OCI-LY3 (cell line): ENCODE measurements around the gene AUTS2.

ENCODE experiments used
- CTCF ChIP-seq: fragments of 200-600, 300-600 bp; sonication (generic); IDR thresholded peaks from 2 replicates; pipeline ENCODE4 v1.5.1; 2014; ENCODE audit warnings: antibody characterized with exemption, low read length, low read depth
- EZH2phosphoT487 ChIP-seq: fragments of 200-600 bp; shearing (Covaris generic); IDR thresholded peaks from 2 replicates; pipeline ENCODE4 v1.6.1; 2018; ENCODE audit warnings: antibody characterized with exemption, mixed run types, low read depth

DNA sequence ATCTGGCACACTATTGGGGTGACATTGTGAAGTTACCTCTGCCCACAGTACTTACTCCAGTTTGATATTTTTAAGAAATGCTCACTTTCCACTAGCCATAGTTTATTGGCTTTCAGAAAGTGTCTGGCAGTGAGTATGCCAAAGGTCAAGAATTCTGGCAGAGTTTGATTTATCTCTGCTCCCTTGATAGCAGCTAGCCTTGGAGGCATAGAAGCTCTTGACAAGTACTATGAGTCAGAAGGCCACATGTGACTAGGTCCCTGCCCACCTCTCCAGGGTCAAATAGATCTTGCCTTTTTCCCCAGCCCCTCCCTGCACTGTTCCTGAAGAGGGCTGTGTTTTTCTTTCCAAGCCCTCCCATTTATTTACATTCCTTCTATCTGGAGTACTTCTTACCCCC, 202.2 kb downstream of the AUTS2 start:
- TF ChIP-seq CTCF (no peak), EZH2phosphoT487 (no peak)
